Left ventricle myocardium inferior (tissue), 1 donor: Measurements from ENCODE around the gene RASIP1. TPM values are rescaled to one million over a fixed set of nuclear protein-coding genes. Genes with fewer than 3 reads are reported as not detected.
"Not testable (repeated sequence)": the region's sequence is repeated elsewhere in the genome, so short reads cannot be mapped to it uniquely, and the experiment has no call there.

Experiments
- DNase-seq: peaks from one replicate; pipeline ENCODE4 v3.0.0-alpha.2; 2020
- H3K27ac ChIP-seq: fragments of 200-600 bp; replicated peaks from 2 replicates; pipeline ENCODE4 v1.8.0; 2021
- H3K27me3 ChIP-seq: fragments of 200-600 bp; 2 replicates; pipeline ENCODE4 v1.8.0; 2021; ENCODE audit warnings: low read depth
- H3K36me3 ChIP-seq: fragments of 200-600 bp; 2 replicates; pipeline ENCODE4 v1.8.0; 2021
- H3K4me1 ChIP-seq: fragments of 200-600 bp; 2 replicates; pipeline ENCODE4 v1.8.0; 2021
- H3K4me3 ChIP-seq: fragments of 200-600 bp; 2 replicates; pipeline ENCODE4 v1.8.0; 2021; ENCODE audit warnings: mild to moderate bottlenecking, moderate library complexity
- H3K9me3 ChIP-seq: fragments of 200-600 bp; replicated peaks from 2 replicates; pipeline ENCODE4 v1.8.0; 2021
- intact Hi-C: fragments of 100-400 bp; cut with micrococcal nuclease; formaldehyde crosslinking; loops from one replicate; pipeline ENCODE4 v1.11.0; 2022
- total RNA-seq: library from RNA; stranded (reverse); fragmentation: NEBNext Ultra II Directional; extraction: Animal tissue kit (Norgen Biotek cat#: 25700); gene quantifications from one replicate; pipeline ENCODE4 v1.2.1, GENCODE V29; 2021
- TF ChIP-seq, protein P1 (sequence below): fragments of 200-600 bp; IDR thresholded peaks from 2 replicates; pipeline ENCODE4 v1.8.0; 2021; ENCODE audit warnings: antibody characterized with exemption, mild to moderate bottlenecking, borderline replicate concordance
- donor health status: DM: no; HTN: yes; CAD: no; lungs with severe emphysema.

RASIP1 gene
- total RNA-seq, 1 donor from 2014 or later: 13.9 TPM

DNA sequence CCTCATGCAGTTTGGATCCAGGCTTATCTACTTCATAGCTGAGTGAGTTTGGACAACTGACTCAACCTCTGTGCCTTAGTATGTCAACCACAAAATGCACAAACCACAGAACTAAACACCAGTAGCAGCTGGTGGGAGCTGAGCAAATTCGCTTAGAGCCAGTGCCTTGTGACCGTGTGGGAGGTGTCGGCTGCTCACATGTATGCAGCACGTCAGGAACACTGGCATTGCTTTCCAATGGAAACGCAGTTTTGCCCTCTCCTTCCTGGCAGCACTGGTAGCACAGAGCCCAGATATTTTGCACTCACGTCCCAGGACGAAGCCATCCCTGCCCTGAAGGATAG, 59.3 kb downstream of the RASIP1 start:
- TF ChIP-seq, protein P1, sequence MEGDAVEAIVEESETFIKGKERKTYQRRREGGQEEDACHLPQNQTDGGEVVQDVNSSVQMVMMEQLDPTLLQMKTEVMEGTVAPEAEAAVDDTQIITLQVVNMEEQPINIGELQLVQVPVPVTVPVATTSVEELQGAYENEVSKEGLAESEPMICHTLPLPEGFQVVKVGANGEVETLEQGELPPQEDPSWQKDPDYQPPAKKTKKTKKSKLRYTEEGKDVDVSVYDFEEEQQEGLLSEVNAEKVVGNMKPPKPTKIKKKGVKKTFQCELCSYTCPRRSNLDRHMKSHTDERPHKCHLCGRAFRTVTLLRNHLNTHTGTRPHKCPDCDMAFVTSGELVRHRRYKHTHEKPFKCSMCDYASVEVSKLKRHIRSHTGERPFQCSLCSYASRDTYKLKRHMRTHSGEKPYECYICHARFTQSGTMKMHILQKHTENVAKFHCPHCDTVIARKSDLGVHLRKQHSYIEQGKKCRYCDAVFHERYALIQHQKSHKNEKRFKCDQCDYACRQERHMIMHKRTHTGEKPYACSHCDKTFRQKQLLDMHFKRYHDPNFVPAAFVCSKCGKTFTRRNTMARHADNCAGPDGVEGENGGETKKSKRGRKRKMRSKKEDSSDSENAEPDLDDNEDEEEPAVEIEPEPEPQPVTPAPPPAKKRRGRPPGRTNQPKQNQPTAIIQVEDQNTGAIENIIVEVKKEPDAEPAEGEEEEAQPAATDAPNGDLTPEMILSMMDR: no peak
- H3K27ac ChIP-seq: no peak overlapping the region
- H3K9me3 ChIP-seq: no peaks in the 10 kb centered on the region
- no peaks in the 10 kb centered on the region for H3K36me3 ChIP-seq
- intact Hi-C loops: no loop called here
- H3K4me3 ChIP-seq: no peak overlapping the region
- DNase-seq: no peak
- H3K27me3 ChIP-seq: no peaks in the 10 kb centered on the region
- H3K4me1 ChIP-seq: no peaks in the 10 kb centered on the region

DNA sequence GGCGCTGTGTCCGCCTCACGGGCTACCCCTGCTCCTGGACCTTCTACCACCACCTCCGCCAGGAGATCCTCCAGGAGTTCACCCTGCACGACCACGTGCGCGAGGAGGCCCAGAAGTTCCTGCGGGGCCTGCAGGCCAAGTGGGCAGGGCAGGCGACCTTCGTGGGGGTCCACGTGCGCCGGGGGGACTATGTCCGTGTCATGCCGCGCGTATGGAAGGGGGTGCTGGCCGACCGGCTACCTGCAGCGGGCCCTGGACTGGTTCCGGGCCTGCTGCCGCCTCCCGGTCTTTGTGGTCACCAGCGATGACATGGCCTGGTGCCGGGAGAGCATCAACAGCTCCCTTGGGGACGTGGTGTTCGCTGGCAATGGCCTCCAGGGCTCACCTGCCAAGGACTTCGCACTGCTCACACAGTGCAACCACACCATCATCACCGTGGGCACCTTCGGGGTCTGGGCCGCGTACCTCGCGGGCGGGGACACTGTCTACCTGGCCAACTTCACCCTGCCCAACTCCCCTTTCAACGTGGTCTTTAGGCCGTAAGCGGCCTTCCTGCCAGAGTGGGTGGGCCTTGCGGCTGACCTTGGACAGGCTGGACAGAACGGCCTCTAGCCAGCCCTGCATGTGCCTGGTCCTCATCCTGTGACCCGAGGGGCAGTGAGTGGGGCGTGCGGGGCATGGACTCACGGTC, 59.8 kb downstream of the RASIP1 start:
- intact Hi-C loops: no loop called here
- TF ChIP-seq, protein P1: no peak
- DNase-seq: no peak

DNA sequence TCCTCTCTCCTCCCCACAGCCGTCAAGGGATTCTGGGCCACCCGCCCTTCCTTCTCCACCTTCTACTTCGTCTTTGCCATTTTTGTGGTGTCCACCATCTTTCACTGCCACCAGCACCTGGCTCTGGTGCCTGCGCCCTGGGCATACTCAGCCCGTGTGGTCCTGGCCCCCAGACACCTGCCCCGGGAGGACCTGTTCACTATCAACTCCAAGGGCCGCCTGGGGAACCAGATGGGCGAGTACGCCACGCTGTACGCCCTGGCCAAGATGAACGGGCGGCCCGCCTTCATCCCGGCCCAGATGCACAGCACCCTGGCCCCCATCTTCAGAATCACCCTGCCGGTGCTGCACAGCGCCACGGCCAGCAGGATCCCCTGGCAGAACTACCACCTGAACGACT, 60.4 kb downstream of the RASIP1 start:
- DNase-seq, H3K4me3 ChIP-seq, H3K9me3 ChIP-seq, H3K4me1 ChIP-seq, H3K36me3 ChIP-seq, H3K27ac ChIP-seq, H3K27me3 ChIP-seq, intact Hi-C loops: not testable (repeated sequence)

More for the DNA sequence above, 59.8 kb downstream of the RASIP1 start:
- no peaks in the 10 kb centered on the region for H3K36me3 ChIP-seq
- H3K27ac ChIP-seq: no peak overlapping the region
- peaks cover 2% of the 10 kb centered on the region for H3K4me1 ChIP-seq
- no peaks in the 10 kb centered on the region for H3K9me3 ChIP-seq
- no peak overlapping the region for H3K4me3 ChIP-seq
- no peaks in the 10 kb centered on the region for H3K27me3 ChIP-seq

DNA sequence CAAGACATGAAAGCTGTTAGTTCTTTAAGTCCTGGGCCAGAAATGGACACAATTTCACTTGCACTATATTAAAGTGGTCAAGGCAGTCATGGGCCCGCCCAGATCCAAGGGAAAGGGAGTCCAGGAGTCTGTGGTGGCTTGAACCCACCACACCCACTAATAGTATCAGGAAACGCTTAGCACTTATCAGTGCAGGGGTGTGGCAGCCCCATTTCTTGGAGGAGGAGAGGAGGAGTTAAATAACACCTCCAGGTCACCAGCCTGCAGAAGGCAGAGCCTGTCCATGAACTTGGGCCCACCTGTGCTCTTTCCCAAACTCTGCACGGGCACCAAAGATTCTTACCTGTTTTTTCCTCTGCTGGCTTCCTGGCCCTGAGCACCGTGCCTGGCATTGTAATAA, 62.2 kb downstream of the RASIP1 start:
- Histone ChIP-seq H3K4me1 (peaks cover 9% of the 10 kb centered on the region), H3K27ac (no peak overlapping the region), H3K27me3 (no peaks in the 10 kb centered on the region), H3K9me3 (no peaks in the 10 kb centered on the region), H3K4me3 (no peak overlapping the region), H3K36me3 (no peaks in the 10 kb centered on the region)
- intact Hi-C loops: no loop called here
- DNase-seq: no peak
- TF ChIP-seq, protein P1: no peak

DNA sequence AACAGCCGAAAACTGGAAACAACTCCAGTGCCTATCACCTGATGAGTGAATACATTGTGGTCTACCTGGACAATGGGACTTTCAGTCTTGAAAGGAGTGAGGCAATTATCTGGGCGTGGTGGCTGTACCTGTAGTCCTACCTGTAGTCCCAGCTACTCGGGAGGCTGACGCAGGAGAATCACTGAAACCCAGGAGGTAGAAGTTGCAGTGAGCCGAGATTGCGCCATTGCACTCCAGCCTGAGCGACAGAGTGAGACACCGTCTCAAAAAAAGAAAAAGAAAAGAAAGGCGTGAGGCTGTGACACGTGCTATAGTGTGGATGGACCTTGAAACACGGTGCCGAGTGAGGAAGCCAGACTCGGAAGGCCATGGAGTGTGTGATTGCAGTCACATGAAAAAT, 63.5 kb downstream of the RASIP1 start:
- no peaks in the 10 kb centered on the region for H3K9me3 ChIP-seq
- intact Hi-C loops: no loop called here
- no peak overlapping the region for H3K4me3 ChIP-seq

DNA sequence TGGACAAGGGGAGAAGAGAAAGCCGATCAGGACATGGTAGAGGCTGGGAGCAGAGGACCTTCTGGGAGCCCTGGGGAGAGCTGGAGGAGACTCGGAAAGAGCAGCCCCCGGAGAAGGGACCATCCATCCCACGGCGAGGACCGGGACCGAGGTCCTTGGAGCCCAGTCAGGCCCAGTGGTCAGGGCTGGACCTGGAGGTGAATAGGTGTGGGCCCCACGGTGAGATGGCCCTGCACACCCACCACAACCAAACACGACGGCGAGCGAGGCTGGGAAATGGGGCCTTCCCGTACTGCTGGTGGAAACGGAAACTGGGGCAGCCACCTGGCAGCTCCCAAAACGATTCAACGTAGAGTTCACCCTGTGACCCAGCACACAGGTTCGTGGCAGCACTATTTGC, 63.9 kb downstream of the RASIP1 start:
- Histone ChIP-seq H3K27me3 (no peaks in the 10 kb centered on the region), H3K9me3 (no peaks in the 10 kb centered on the region), H3K4me3 (no peak overlapping the region), H3K36me3 (no peaks in the 10 kb centered on the region), H3K27ac (no peak overlapping the region), H3K4me1 (peaks cover 9% of the 10 kb centered on the region)
- intact Hi-C loops: no loop called here
- DNase-seq: no peak
- TF ChIP-seq, protein P1: no peak

More for the DNA sequence above, 63.5 kb downstream of the RASIP1 start:
- Histone ChIP-seq H3K27ac (no peak overlapping the region), H3K4me1 (peaks cover 9% of the 10 kb centered on the region), H3K27me3 (no peaks in the 10 kb centered on the region), H3K36me3 (no peaks in the 10 kb centered on the region)
- TF ChIP-seq, protein P1: no peak
- no peak for DNase-seq
